ENCODE results near the gene PCSK2. TPM values are rescaled to one million over a fixed set of nuclear protein-coding genes. Genes with fewer than 3 reads are reported as not detected.
A peak's percentile ranks its signal among the peaks of the same experiment; 100 is the strongest.

Gene PCSK2
- total RNA-seq (2022) (not detected in 2 replicates), Bru-seq, nascent RNA (not detected), BruChase-seq, experiment 1, labeled RNA remaining after a 6-hour chase (percentile 1 among the genes with signal in this experiment), BruChase-seq, experiment 2, labeled RNA remaining after a 2-hour chase (percentile 1 among the genes with signal in this experiment)
- long read RNA-seq = 0 reads

GRCh38 chr20:17226410-17227218 is at the start of gene PCSK2:
Gene PCSK2, plus strand, starts transcription at chr20:17227040. Its CDS starts 266 bp downstream, at chr20:17227306.
- no TSS peak for BruUV-seq (replicated peaks)
- no peaks in the 10 kb centered on the region for H3K36me3 Mint-ChIP-seq (ENCODE audit: insufficient read depth, unreplicated experiment)
- H3K27ac Mint-ChIP-seq (ENCODE audit: unreplicated experiment) = no peak within 1 kb of the TSS
- no peaks in the 10 kb centered on the region for H3K9me3 Mint-ChIP-seq (ENCODE audit: low read depth, unreplicated experiment)
- no peak for DNase-seq
- CTCF ChIA-PET = no interaction called here
- intact Hi-C loops (cut with micrococcal nuclease; ENCODE audit: unreplicated experiment) = no loop called here
- TF ChIP-seq, protein P1, sequence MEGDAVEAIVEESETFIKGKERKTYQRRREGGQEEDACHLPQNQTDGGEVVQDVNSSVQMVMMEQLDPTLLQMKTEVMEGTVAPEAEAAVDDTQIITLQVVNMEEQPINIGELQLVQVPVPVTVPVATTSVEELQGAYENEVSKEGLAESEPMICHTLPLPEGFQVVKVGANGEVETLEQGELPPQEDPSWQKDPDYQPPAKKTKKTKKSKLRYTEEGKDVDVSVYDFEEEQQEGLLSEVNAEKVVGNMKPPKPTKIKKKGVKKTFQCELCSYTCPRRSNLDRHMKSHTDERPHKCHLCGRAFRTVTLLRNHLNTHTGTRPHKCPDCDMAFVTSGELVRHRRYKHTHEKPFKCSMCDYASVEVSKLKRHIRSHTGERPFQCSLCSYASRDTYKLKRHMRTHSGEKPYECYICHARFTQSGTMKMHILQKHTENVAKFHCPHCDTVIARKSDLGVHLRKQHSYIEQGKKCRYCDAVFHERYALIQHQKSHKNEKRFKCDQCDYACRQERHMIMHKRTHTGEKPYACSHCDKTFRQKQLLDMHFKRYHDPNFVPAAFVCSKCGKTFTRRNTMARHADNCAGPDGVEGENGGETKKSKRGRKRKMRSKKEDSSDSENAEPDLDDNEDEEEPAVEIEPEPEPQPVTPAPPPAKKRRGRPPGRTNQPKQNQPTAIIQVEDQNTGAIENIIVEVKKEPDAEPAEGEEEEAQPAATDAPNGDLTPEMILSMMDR (IDR thresholded peaks at IDR 0.05; ENCODE audit: unreplicated experiment) = no peak
- peaks cover 30% of the 10 kb centered on the region for H3K27me3 Mint-ChIP-seq (ENCODE audit: unreplicated experiment)
- no peaks in the 10 kb centered on the region for H3K4me1 Mint-ChIP-seq (ENCODE audit: low read depth, unreplicated experiment)
- H3K4me3 Mint-ChIP-seq (ENCODE audit: low read depth, unreplicated experiment) = no peak within 1 kb of the TSS

- intact Hi-C loops (cut with micrococcal nuclease; ENCODE audit: unreplicated experiment) = no loop called here
- H3K27ac Mint-ChIP-seq (ENCODE audit: unreplicated experiment) = no peak overlapping the region
- CTCF ChIA-PET = no interaction called here
- H3K4me3 Mint-ChIP-seq (ENCODE audit: low read depth, unreplicated experiment) = no peak overlapping the region
- no peaks in the 10 kb centered on the region for H3K9me3 Mint-ChIP-seq (ENCODE audit: low read depth, unreplicated experiment)
- no peaks in the 10 kb centered on the region for H3K36me3 Mint-ChIP-seq (ENCODE audit: insufficient read depth, unreplicated experiment)
- no peak for DNase-seq
- no TSS peak for BruUV-seq (replicated peaks)
- no peaks in the 10 kb centered on the region for H3K4me1 Mint-ChIP-seq (ENCODE audit: low read depth, unreplicated experiment)
- no peaks in the 10 kb centered on the region for H3K27me3 Mint-ChIP-seq (ENCODE audit: unreplicated experiment)
- TF ChIP-seq, protein P1 (IDR thresholded peaks at IDR 0.05; ENCODE audit: unreplicated experiment) = no peak
Measured at GRCh38 chr20:17177341-17177740, 49.5 kb upstream of the PCSK2 start.

GRCh38 chr20:17179840-17180239 is 47.0 kb upstream of the PCSK2 start:
- Mint-ChIP-seq H3K36me3 (ENCODE audit: insufficient read depth, unreplicated experiment) (no peaks in the 10 kb centered on the region), H3K4me3 (ENCODE audit: low read depth, unreplicated experiment) (no peak overlapping the region), H3K4me1 (ENCODE audit: low read depth, unreplicated experiment) (no peaks in the 10 kb centered on the region), H3K27ac (ENCODE audit: unreplicated experiment) (no peak overlapping the region), H3K27me3 (ENCODE audit: unreplicated experiment) (no peaks in the 10 kb centered on the region), H3K9me3 (ENCODE audit: low read depth, unreplicated experiment) (no peaks in the 10 kb centered on the region)
- BruUV-seq (replicated peaks) = no TSS peak
- DNase-seq = no peak
- TF ChIP-seq, protein P1 (IDR thresholded peaks at IDR 0.05; ENCODE audit: unreplicated experiment) = no peak
- intact Hi-C loops (cut with micrococcal nuclease; ENCODE audit: unreplicated experiment) = no loop called here
- CTCF ChIA-PET = no interaction called here

DNA sequence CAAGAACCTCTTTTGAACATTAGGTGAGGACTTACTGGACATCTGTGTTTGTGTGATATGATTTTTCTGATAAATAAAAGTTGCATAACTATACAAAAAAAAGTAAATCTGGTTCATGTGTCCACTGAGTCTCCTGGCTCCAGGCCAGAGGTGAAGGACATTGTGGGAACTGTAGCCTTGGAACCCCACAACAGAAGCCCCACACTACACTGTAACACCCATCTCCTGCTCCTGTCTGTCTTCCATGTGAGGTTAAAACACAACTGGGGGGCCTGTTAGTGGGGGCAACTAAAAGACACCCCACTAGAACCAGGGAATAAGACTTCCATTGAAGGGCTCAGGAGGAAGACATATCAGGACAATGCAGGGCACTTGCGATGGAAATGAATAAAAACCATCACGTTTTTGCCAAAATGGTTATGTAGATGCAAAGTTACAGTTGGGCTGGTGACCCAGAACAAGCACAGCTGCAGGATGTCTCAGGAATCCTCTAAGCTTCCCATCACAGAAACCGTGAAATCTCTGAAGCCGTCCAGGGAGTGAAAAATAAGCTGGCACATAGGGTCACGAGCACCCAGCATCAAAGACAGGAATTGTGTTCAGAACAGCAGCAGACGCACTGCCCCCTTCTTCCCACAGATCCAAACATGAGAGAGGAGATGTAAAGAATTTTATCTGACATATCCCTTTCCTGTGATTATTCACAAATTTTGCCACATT is 36.7 kb upstream of the PCSK2 start:
- intact Hi-C loops (cut with micrococcal nuclease; ENCODE audit: unreplicated experiment) = no loop called here
- CTCF ChIA-PET = no interaction called here
- no TSS peak for BruUV-seq (replicated peaks)
- H3K4me3 Mint-ChIP-seq (ENCODE audit: low read depth, unreplicated experiment) = no peak overlapping the region
- H3K4me1 Mint-ChIP-seq (ENCODE audit: low read depth, unreplicated experiment) = no peaks in the 10 kb centered on the region
- no peak overlapping the region for H3K27ac Mint-ChIP-seq (ENCODE audit: unreplicated experiment)
- DNase-seq = no peak
- H3K27me3 Mint-ChIP-seq (ENCODE audit: unreplicated experiment) = no peaks in the 10 kb centered on the region
- H3K36me3 Mint-ChIP-seq (ENCODE audit: insufficient read depth, unreplicated experiment) = no peaks in the 10 kb centered on the region
- H3K9me3 Mint-ChIP-seq (ENCODE audit: low read depth, unreplicated experiment) = no peaks in the 10 kb centered on the region
- TF ChIP-seq, protein P1 (IDR thresholded peaks at IDR 0.05; ENCODE audit: unreplicated experiment) = no peak
